Activated naive CD8-positive, alpha-beta T cell treated with anti-CD3 and anti-CD28 coated beads, Interleukin-2, amount 50 U/mL, for 24 hours (primary cell): ENCODE results near the gene RNF208.

Experiments
- ATAC-seq: fragments of 150-1000 bp; cut with Tn5 transposase; one replicate; pipeline ENCODE4 v1.10.0; 2021
- DNase-seq: peaks from one replicate; pipeline ENCODE4 v3.0.0; 2021
- H3K27ac Mint-ChIP-seq: one replicate; pipeline ENCODE4 v1.8.0; 2021; ENCODE audit warnings: mild to moderate bottlenecking, mixed read lengths
- H3K27me3 Mint-ChIP-seq: one replicate; pipeline ENCODE4 v1.8.0; 2021; ENCODE audit warnings: mixed read lengths
- H3K36me3 Mint-ChIP-seq: one replicate; pipeline ENCODE4 v1.8.0; 2021; ENCODE audit warnings: low read depth, mixed read lengths
- H3K4me1 Mint-ChIP-seq: one replicate; pipeline ENCODE4 v1.8.0; 2021; ENCODE audit warnings: mixed read lengths
- H3K4me3 Mint-ChIP-seq: one replicate; pipeline ENCODE4 v1.8.0; 2021; ENCODE audit warnings: mild to moderate bottlenecking, moderate library complexity, mixed read lengths
- H3K9me3 Mint-ChIP-seq: one replicate; pipeline ENCODE4 v1.8.0; 2021; ENCODE audit warnings: mixed read lengths

The RNF208 gene

GRCh38 chr9:137229903-137230704, 8.1 kb upstream of the RNF208 start:
- Mint-ChIP-seq H3K9me3 (no peaks in the 10 kb centered on the region), H3K27ac (no peak overlapping the region), H3K27me3 (peaks cover 2% of the 10 kb centered on the region), H3K4me3 (no peak overlapping the region), H3K4me1 (peaks cover 8% of the 10 kb centered on the region), H3K36me3 (no peaks in the 10 kb centered on the region)
- ATAC-seq, result no peak
- no peak for DNase-seq

GRCh38 chr9:137228968-137229896, 7.2 kb upstream of the RNF208 start:
- H3K9me3 Mint-ChIP-seq, result no peaks in the 10 kb centered on the region
- H3K4me3 Mint-ChIP-seq, result no peak overlapping the region
- H3K27ac Mint-ChIP-seq, result no peak overlapping the region
- DNase-seq (no peak), ATAC-seq (no peak)
- no peaks in the 10 kb centered on the region for H3K36me3 Mint-ChIP-seq
- H3K4me1 Mint-ChIP-seq, result peaks cover 8% of the 10 kb centered on the region
- peaks cover 2% of the 10 kb centered on the region for H3K27me3 Mint-ChIP-seq

GRCh38 chr9:137228506-137228967, 6.5 kb upstream of the RNF208 start:
- Mint-ChIP-seq H3K27me3 (peaks cover 2% of the 10 kb centered on the region), H3K9me3 (no peaks in the 10 kb centered on the region)
- ATAC-seq, result no peak

DNA sequence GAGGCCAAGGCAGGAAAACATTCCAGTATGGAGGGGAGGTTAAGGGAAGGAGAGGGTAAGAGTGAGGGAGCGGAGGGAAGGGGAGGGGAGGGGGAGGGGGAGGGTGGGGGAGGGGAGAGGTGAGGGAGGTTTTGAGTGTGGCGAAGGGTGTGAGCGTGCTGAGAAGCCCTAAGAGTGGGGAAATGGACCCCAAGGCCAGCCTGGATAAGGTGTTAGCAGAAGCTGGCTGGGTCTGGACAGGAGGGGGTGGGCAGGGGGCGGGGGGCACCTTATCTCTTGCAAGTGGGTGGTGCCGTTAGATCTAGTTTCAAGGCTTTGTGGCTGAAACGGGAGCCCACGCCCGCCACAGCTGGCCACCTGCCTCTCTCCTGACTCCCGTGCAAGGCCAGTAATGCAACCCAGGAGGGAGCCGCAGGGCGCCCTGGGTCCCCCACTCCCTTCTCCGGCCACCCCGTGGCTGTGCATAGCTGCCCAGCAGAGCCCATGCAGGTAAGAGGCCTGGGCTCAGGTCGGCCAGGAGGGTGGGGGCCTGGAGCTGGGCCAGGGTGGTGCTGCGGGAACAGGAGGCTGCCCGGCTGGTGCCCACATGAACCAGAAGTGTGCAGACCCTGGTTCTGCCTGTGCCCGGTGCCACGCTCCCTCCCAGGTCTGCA, 5.9 kb upstream of the RNF208 start:
- Mint-ChIP-seq H3K27ac (no peak overlapping the region), H3K27me3 (peaks cover 2% of the 10 kb centered on the region), H3K4me1 (peaks cover 13% of the 10 kb centered on the region), H3K9me3 (no peaks in the 10 kb centered on the region), H3K4me3 (no peak overlapping the region), H3K36me3 (no peaks in the 10 kb centered on the region)
- DNase-seq (no peak), ATAC-seq (no peak)

More at GRCh38 chr9:137228506-137228967, 6.5 kb upstream of the RNF208 start:
- H3K36me3 Mint-ChIP-seq, result no peaks in the 10 kb centered on the region
- no peak for DNase-seq
- H3K4me3 Mint-ChIP-seq, result no peak overlapping the region
- H3K4me1 Mint-ChIP-seq, result peaks cover 11% of the 10 kb centered on the region
- no peak overlapping the region for H3K27ac Mint-ChIP-seq

DNA sequence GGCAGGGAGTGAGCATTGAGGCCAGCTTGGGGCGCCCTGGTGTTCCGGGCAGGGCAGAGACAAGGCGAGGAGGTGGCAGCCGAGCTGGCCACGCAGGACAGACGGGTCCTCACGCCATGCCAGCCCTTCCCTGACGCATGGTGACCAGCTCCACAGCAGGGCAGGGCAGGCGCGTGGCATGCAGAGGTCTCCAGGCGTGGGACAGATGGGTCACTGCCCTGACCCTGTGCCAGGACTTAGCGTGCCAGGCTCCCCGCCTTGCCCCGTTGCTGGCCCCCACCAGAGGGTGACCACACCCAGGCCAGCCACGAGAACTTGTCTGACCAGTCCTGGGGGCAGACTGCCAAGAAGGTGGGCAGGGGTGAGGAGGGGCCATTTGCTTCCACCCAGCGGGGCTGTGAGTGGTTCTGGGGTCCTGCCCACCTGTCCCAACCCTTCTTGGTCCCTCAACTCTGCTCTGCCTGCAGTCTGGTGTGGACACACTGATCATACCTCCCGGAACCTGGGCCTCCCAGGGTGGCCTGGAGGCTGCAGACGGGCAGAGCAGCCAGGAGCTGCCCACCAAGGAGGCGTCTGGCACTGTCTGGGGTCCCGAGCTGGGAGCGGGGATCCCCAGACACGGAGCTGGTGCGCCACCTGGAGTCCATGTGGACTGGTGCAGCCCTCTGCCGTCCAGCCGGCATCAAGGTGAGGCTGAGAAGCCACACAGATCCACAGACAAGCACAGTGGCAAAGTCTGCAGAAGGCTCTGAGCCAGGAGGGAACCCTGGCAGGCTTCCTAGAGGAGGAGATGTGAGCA, 5.2 kb upstream of the RNF208 start, which contains the start of gene RNF224:
TSS of gene RNF224 (plus strand) at position 449 of the 799 bp plus-strand sequence. CDS start 834 bp downstream, outside the sequence.
- ATAC-seq (peak; percentile 59), DNase-seq (peak; percentile 87)
- peaks cover 15% of the 10 kb centered on the region for H3K4me1 Mint-ChIP-seq
- peaks cover 2% of the 10 kb centered on the region for H3K27me3 Mint-ChIP-seq
- no peak within 1 kb of the TSS for H3K27ac Mint-ChIP-seq
- H3K9me3 Mint-ChIP-seq, result no peaks in the 10 kb centered on the region
- no peak within 1 kb of the TSS for H3K4me3 Mint-ChIP-seq
- no peaks in the 10 kb centered on the region for H3K36me3 Mint-ChIP-seq

- no peak for DNase-seq
- Mint-ChIP-seq H3K36me3 (no peaks in the 10 kb centered on the region), H3K27ac (no peak overlapping the region), H3K4me1 (peaks cover 15% of the 10 kb centered on the region), H3K4me3 (no peak overlapping the region), H3K9me3 (no peaks in the 10 kb centered on the region), H3K27me3 (peaks cover 2% of the 10 kb centered on the region)
- no peak for ATAC-seq
Measured at GRCh38 chr9:137226338-137227053, 4.5 kb upstream of the RNF208 start.

DNA sequence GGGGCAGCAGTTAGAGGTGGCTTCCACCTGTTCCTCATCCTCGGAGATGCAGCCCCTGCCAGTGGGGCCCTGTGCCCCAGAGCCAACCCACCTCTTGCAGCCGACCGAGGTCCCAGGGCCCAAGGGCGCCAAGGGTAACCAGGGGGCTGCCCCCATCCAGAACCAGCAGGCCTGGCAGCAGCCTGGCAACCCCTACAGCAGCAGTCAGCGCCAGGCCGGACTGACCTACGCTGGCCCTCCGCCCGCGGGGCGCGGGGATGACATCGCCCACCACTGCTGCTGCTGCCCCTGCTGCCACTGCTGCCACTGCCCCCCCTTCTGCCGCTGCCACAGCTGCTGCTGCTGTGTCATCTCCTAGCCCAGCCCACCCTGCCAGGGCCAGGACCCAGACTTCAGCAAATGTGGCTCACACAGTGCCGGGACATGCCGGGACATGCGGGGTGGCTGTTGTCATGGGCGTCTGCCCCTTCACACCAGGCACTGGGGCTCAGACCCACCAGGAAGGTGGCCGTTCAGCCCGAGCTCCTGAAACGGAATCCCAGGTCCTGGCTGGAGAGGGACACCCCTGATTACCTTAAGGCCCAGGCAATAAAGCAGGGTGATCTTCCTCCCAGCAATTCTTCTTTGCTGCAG, 3.8 kb upstream of the RNF208 start:
- Mint-ChIP-seq H3K36me3 (no peaks in the 10 kb centered on the region), H3K4me3 (no peak overlapping the region), H3K27ac (no peak overlapping the region), H3K27me3 (peaks cover 2% of the 10 kb centered on the region), H3K4me1 (peaks cover 15% of the 10 kb centered on the region), H3K9me3 (no peaks in the 10 kb centered on the region)
- ATAC-seq (no peak), DNase-seq (no peak)

GRCh38 chr9:137224830-137225694, 3.0 kb upstream of the RNF208 start, which contains the start of gene CYSRT1:
Gene CYSRT1, plus strand, starts transcription at chr9:137225174. Its CDS starts 448 bp downstream, at chr9:137225622.
- peaks cover 2% of the 10 kb centered on the region for H3K27me3 Mint-ChIP-seq
- DNase-seq (peak; percentile 55), ATAC-seq (peak; percentile 3)
- H3K4me3 Mint-ChIP-seq, result peak within 1 kb of the TSS; percentile 76
- no peaks in the 10 kb centered on the region for H3K36me3 Mint-ChIP-seq
- peaks cover 15% of the 10 kb centered on the region for H3K4me1 Mint-ChIP-seq
- no peaks in the 10 kb centered on the region for H3K9me3 Mint-ChIP-seq
- H3K27ac Mint-ChIP-seq, result peak within 1 kb of the TSS; percentile 78

- peak; percentile 98 for DNase-seq
- Mint-ChIP-seq H3K27me3 (peaks cover 2% of the 10 kb centered on the region), H3K4me3 (peak overlapping the region; percentile 76), H3K27ac (peak overlapping the region; percentile 77), H3K36me3 (no peaks in the 10 kb centered on the region), H3K4me1 (peaks cover 15% of the 10 kb centered on the region), H3K9me3 (no peaks in the 10 kb centered on the region)
- peak; percentile 82 for ATAC-seq
Measured at GRCh38 chr9:137223078-137223970, 1.3 kb upstream of the RNF208 start.

DNA sequence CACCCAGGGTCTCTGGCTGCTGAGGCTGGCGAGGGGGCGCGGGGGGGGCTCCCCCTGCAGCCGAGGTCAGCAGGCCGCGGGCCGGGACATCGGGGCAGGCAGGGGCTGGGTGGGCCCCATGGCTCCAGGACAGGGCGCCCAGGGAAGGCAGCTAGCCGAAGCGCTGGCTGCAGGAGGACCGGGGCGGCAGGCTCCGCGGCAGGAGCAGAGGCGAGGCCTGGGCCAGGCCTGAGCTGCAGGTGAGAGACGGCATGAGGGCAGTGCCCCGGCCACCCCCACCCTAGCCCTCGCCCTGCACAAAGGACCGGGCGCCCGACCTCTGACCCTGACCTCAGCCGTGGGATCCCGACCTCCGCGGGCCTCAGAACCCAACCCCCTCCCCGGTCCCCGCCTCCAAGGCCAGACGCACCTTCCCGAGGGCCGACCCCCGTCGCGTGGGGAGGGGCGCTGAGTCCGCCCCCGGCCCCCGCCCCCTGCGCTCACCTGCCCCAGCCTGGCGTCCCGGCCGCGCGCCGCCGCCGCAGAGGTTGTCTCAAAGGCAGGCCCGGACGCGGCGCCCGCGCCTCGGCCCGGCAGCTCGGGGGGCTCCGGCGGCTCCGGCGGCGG, 431 bp downstream of the RNF208 start:
- Mint-ChIP-seq H3K27ac (no peak overlapping the region), H3K27me3 (no peaks in the 10 kb centered on the region), H3K36me3 (no peaks in the 10 kb centered on the region), H3K4me1 (peaks cover 12% of the 10 kb centered on the region), H3K4me3 (no peak overlapping the region), H3K9me3 (no peaks in the 10 kb centered on the region)
- no peak for DNase-seq
- no peak for ATAC-seq

DNA sequence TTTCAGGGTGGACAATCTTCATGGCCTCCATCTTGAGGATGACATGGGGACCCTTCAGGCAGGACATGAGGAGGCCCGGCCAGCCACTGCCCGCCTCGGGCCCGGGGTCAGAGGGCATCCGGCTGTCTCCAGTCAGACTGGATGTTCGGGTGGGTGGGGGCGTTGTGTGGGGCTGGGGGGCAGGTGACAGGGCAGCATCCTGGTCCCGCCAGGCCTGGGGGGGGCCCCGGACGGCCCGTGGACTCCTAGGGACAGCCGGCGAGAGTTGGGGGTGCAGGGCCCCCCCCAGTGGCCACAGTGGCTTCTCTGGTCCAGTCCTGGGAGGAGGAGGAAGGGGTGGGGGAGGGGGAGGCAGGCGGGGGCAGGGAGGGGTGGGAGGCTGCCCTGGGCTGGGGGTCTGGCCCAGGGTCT, 940 bp downstream of the RNF208 start:
- Mint-ChIP-seq H3K36me3 (no peaks in the 10 kb centered on the region), H3K9me3 (no peaks in the 10 kb centered on the region), H3K27ac (no peak overlapping the region), H3K4me1 (peaks cover 12% of the 10 kb centered on the region), H3K4me3 (peak overlapping the region; percentile 17), H3K27me3 (no peaks in the 10 kb centered on the region)
- DNase-seq (no peak), ATAC-seq (no peak)
